Suprapubic skin (tissue), 4 donors: ENCODE measurements around the gene ITPR2. TPM values are rescaled to one million over a fixed set of nuclear protein-coding genes. Genes with fewer than 3 reads are reported as not detected.

Source experiments
- DNase-seq, 2 donors: peaks; one replicate each; pipeline ENCODE4 v3.0.0-alpha.2; 2019; ENCODE audit warnings: low spot score in 2 of 2
- H3K27ac ChIP-seq: fragments of 200-600 bp; sonication (generic); one replicate; pipeline ENCODE4 v1.5.1; 2019
- H3K27me3 ChIP-seq: fragments of 200-600 bp; sonication (generic); one replicate; pipeline ENCODE4 v1.5.1; 2019
- H3K36me3 ChIP-seq: fragments of 200-600 bp; sonication (generic); one replicate; pipeline ENCODE4 v1.5.1; 2019
- H3K4me1 ChIP-seq: fragments of 200-600 bp; sonication (generic); one replicate; pipeline ENCODE4 v1.5.1; 2019
- H3K4me3 ChIP-seq: fragments of 200-600 bp; sonication (generic); one replicate; pipeline ENCODE4 v1.5.1; 2019; ENCODE audit warnings: mild to moderate bottlenecking
- H3K9me3 ChIP-seq: fragments of 200-600 bp; sonication (generic); one replicate; pipeline ENCODE4 v1.5.1; 2019
- CTCF ChIP-seq, 2 donors: fragments of 200-600 bp in 1 of 2; fragments of 450-650 bp in 1 of 2; sonication (generic) in 1 of 2; IDR thresholded peaks; one replicate each; pipeline ENCODE4 v1.5.1; 2016 to 2019; ENCODE audit warnings: antibody characterized with exemption in 2 of 2, mild to moderate bottlenecking in 1 of 2, moderate library complexity in 1 of 2
- EP300 ChIP-seq: sonication (generic); formaldehyde crosslinking; IDR thresholded peaks from one replicate; pipeline ENCODE4 v1.6.1; 2017; ENCODE audit warnings: antibody characterized with exemption
- POLR2A ChIP-seq, 2 donors: fragments of 450-650 bp; IDR thresholded peaks; one replicate each; pipeline ENCODE4 v1.6.1; 2017; ENCODE audit warnings: antibody characterized with exemption in 2 of 2, mild to moderate bottlenecking in 2 of 2, moderate library complexity in 2 of 2
- POLR2AphosphoS5 ChIP-seq, 3 donors: sonication (generic); formaldehyde crosslinking; IDR thresholded peaks; one replicate each; pipeline ENCODE4 v1.6.1; 2017; ENCODE audit warnings: antibody characterized with exemption in 3 of 3
- WGBS: methylation state at CpG from one replicate; pipeline ENCODE4 v1.1.5; 2018; 5-methylcytosine and 5-hydroxymethylcytosine counted together
- total RNA-seq, 4 donors: library from RNA; depleted of rRNA; stranded (reverse); fragments of >200 nt; gene quantifications; one replicate each; pipeline ENCODE4 v1.1.0, GENCODE V29; 2016

Gene ITPR2
- total RNA-seq, 4 donors from 2014 or later, result 59.6 to 159 (median 72.1) TPM

GRCh38 chr12:26554332-26554731 lies 278.7 kb downstream of the ITPR2 start:
- H3K27me3 ChIP-seq, result no peaks in the 10 kb centered on the region
- TF ChIP-seq EP300 (no peak), POLR2A (IDR thresholded peaks at IDR 0.05) (no peak), POLR2AphosphoS5 (IDR thresholded peaks at IDR 0.05) (no peak), CTCF (IDR thresholded peaks at IDR 0.05) (no peak)
- H3K4me3 ChIP-seq, result no peak overlapping the region
- no peak for DNase-seq
- H3K9me3 ChIP-seq, result no peaks in the 10 kb centered on the region
- no peak overlapping the region for H3K27ac ChIP-seq
- WGBS, result 79% methylated on average over 4 of the region's 4 CpGs
- peaks cover 24% of the 10 kb centered on the region for H3K36me3 ChIP-seq
- no peaks in the 10 kb centered on the region for H3K4me1 ChIP-seq

GRCh38 chr12:26551385-26551784 lies 281.6 kb downstream of the ITPR2 start:
- Histone ChIP-seq H3K27me3 (no peaks in the 10 kb centered on the region), H3K27ac (no peak overlapping the region), H3K4me1 (no peaks in the 10 kb centered on the region), H3K4me3 (no peak overlapping the region), H3K36me3 (peaks cover 24% of the 10 kb centered on the region), H3K9me3 (no peaks in the 10 kb centered on the region)
- TF ChIP-seq POLR2AphosphoS5 (IDR thresholded peaks at IDR 0.05) (no peak), CTCF (IDR thresholded peaks at IDR 0.05) (no peak), POLR2A (IDR thresholded peaks at IDR 0.05) (no peak), EP300 (no peak)
- 79% methylated on average over 3 of the region's 3 CpGs for WGBS
- no peak for DNase-seq

DNA sequence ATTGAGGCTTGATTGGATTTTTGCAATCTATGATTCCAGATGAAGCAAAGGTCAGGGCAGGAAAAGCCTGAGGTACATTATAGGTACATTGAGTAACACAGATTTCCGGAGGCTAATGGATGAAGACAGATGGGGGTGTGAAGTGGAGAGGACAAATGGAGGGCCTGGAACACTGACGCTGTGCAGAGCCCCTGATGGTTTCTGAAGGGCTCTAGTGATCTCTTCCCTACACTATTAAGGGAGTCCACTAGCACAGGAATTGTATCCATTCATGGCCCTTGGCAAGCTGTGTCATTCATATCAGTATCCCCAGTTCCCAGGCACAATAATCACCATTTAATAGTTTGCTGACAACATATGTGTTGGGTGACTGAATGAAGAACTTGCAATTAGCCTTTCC lies 284.8 kb downstream of the ITPR2 start:
- H3K36me3 ChIP-seq, result peaks cover 21% of the 10 kb centered on the region
- TF ChIP-seq EP300 (no peak), POLR2A (IDR thresholded peaks at IDR 0.05) (no peak), CTCF (IDR thresholded peaks at IDR 0.05) (no peak), POLR2AphosphoS5 (IDR thresholded peaks at IDR 0.05) (no peak)

DNA sequence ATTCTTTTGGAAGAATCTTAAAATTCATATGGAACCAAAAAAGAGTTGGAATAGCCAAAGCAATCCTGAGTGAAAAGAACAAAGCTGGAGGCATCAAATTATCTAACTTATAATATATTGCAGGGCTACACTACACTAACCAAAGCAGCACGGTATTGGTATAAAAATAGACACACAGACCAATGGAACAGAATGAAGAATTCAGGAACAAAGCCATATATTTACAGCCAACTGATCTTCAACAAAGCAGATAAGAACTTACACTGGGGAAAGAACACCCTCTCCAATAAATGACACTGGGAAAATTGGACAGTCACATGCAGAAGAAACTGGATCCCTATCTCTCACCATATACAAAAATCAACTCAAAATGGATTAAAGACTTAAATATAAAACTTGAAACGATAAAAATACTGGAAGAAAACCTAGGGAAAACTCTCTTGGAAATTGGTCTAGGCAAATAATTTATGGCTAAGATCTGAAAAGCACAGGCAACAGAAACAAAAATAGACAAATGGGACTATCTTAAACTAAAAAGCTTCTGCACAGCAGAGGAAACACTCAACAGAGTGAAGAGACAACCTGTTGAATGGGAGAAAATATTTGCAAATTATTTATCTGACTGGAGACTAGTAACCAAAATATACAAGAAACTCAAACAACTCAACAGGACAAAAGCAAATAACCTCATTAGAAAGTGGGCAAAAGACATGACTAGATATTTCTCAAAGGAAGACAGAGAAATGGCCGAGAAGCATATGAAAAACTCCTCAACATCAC lies 286.3 kb downstream of the ITPR2 start:
- no peak for DNase-seq
- Histone ChIP-seq H3K9me3 (peaks cover 3% of the 10 kb centered on the region), H3K36me3 (peaks cover 14% of the 10 kb centered on the region), H3K4me3 (no peak overlapping the region), H3K4me1 (no peaks in the 10 kb centered on the region), H3K27ac (no peak overlapping the region), H3K27me3 (no peaks in the 10 kb centered on the region)
- no peak for TF ChIP-seq POLR2AphosphoS5 (IDR thresholded peaks at IDR 0.05)
- WGBS, result 82% methylated on average over 3 of the region's 3 CpGs

More for the DNA sequence above, 284.8 kb downstream of the ITPR2 start:
- Histone ChIP-seq H3K4me3 (no peak overlapping the region), H3K27me3 (no peaks in the 10 kb centered on the region), H3K4me1 (no peaks in the 10 kb centered on the region), H3K9me3 (peaks cover 3% of the 10 kb centered on the region), H3K27ac (no peak overlapping the region)
- no peak for DNase-seq
- 95% methylated on average over 2 of the region's 2 CpGs for WGBS

- TF ChIP-seq EP300 (no peak), POLR2AphosphoS5 (IDR thresholded peaks at IDR 0.05) (no peak)
- Histone ChIP-seq H3K4me1 (no peaks in the 10 kb centered on the region), H3K36me3 (peaks cover 5% of the 10 kb centered on the region), H3K27me3 (no peaks in the 10 kb centered on the region), H3K4me3 (no peak overlapping the region), H3K27ac (no peak overlapping the region), H3K9me3 (no peaks in the 10 kb centered on the region)
- WGBS, result 97% methylated on average over 4 of the region's 4 CpGs
- no peak for DNase-seq
Measured at GRCh38 chr12:26539131-26539530, 293.9 kb downstream of the ITPR2 start.

DNA sequence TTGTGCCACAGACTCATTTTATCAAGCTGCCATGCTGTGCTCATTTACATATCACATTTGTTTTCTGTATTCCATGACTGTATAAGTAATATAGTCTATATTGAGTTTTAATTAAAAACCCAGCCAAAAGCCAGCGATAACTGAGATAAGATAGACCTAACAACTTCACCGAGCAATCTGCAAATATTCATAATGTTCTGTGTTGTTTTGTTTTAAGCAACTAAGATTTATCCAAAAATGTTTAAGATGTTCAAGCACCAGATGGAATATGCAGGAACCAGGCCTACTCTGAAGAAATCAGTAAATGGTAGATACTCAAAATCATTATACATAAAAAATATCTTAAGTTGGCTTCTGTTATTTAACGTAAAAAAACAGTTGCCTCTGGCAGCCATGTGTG lies 295.3 kb downstream of the ITPR2 start:
- no peaks in the 10 kb centered on the region for H3K9me3 ChIP-seq
- no peaks in the 10 kb centered on the region for H3K4me1 ChIP-seq
- WGBS, result 93% methylated on average over 3 of the region's 3 CpGs
- no peak for TF ChIP-seq EP300
- TF ChIP-seq CTCF (IDR thresholded peaks at IDR 0.05), result no peak
- no peak for TF ChIP-seq POLR2A (IDR thresholded peaks at IDR 0.05)
- no peak for TF ChIP-seq POLR2AphosphoS5 (IDR thresholded peaks at IDR 0.05)
- H3K27ac ChIP-seq, result no peak overlapping the region
- H3K4me3 ChIP-seq, result no peak overlapping the region
- no peaks in the 10 kb centered on the region for H3K27me3 ChIP-seq
- H3K36me3 ChIP-seq, result peaks cover 5% of the 10 kb centered on the region
- no peak for DNase-seq
